GM21367 (cell line): ENCODE measurements around the gene ALG5.

ENCODE experiments used
- ATAC-seq: cut with Tn5 transposase; IDR thresholded peaks from one replicate; pipeline ENCODE4 v1.9.1; 2021; ENCODE audit not compliant: unreplicated experiment

ALG5 gene

GRCh38 chr13:36979361-36980050 lies 19.6 kb downstream of the ALG5 start:
- ATAC-seq, result no peak

DNA sequence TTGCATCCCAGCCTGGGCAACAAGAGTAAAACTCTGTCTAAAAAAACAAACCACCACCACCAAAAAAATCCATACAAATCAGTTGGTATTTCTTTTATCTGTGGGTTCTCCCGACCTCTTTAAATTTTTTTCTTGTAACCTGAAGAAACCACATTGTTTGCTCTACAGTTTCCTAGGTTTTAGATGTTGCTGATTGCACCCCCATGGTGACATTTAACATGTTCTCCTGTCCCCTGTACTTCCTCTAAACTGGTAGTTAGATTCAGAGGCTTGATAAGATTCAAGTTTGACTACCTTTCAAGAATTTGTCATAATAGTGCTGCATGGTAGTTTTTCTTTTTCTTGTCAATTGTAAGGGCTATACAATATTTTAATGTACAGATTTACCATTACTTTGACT lies 24.0 kb downstream of the ALG5 start:
- no peak for ATAC-seq

DNA sequence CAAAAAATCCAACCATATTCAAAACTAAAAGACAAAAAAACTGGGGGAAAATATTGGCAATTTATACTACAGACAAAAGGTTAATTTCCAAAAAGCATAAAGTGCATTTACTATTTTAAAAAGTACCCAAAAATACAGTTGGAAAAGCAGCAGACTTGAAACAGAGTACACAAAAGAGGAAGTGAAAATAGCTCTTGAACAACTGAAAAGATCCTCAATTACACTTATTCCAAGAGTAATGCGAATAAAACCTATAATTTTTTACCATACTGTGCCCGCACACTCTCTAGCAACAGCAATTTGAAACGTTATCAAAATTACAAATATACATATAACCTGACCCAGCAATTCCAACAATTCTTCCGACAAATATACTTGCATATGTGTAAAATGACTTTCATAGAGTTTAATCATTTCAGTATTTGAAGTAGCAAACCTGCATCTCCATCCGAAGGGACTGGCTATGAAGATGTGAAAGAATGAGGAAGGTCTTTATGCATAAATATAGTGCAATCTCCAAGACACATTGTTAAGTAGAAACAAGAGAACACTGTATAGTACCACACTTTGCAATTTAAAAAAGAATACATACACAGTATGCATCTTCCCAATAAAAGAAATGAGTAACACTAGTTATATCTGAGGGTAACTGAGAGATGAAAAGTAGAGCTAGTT lies 25.4 kb downstream of the ALG5 start:
- ATAC-seq, result peak; percentile 90

- ATAC-seq, result no peak
These were observed 26.1 kb downstream of the ALG5 start for GRCh38 chr13:36973009-36973408.

GRCh38 chr13:36966404-36966803 lies 32.7 kb downstream of the ALG5 start:
- ATAC-seq, result no peak

DNA sequence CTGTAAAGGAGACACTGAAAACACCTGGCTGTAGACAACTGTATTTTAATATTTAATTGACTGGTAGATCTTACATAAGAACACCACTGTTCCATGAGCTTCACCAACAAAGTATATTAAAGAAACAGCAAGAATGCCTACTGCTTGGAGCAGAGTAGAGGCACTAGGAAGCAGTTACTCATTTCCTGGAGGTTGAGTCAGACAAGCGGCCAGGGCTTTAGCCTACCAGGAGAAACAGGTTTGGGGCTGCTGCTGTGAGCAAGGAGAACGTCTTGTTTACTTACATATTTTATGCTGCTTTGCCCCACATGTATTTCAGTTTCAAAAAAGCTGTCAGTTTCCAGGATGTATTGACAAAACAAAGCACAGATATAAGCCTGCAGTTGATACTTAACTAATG lies 33.4 kb downstream of the ALG5 start:
- ATAC-seq, result no peak

DNA sequence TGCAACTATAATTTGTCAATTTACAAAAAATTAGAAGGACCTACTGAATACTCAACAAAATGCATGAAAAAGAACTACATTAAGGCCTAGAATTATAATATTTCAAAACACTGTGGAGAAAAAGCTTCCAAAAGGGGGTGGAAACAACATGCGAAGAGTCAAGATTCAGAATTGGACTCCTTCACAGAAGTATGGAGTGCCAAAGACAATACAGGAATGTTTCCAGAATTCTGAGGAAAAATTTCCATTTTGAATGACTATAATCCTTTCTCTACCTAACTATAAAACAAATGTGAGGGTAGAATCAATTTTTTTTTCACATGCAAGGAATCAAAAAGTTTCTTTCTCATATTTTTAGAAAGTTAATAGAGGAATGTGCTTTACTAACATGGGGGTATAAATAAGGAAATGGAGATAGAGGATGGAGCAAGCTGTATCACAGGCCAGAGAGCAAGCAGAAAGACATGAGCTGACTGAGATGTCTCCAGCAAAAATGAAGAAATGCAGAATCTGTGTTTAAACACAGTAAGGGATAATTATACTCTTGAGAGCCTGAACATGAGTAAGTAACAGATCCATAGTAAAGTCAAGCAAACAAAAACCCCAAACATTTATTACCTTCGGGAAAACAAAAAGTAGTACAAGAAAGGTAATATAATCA lies 39.6 kb downstream of the ALG5 start:
- no peak for ATAC-seq

GRCh38 chr13:36954542-36954941 lies 44.6 kb downstream of the ALG5 start:
- ATAC-seq, result no peak

- ATAC-seq, result no peak
These were observed 48.2 kb downstream of the ALG5 start for GRCh38 chr13:36950920-36951319.

DNA sequence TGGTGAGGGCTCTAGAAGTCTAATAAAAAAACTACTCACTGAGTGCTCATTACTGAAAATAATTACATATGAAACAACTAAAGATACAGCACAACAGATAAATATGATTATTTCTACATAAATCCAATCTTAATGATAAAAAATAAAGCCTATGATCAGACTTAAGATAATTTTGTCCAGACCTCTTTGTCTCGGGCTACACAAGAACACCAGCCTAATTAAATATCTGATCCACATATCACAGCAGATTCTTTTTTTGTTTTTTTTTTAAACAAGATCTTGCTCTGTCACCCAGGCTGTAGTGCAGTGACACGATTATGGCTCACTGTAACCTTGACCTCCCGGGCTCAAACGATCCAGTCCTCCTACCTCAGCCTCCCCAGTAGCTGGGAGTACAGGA lies 48.8 kb downstream of the ALG5 start:
- no peak for ATAC-seq

DNA sequence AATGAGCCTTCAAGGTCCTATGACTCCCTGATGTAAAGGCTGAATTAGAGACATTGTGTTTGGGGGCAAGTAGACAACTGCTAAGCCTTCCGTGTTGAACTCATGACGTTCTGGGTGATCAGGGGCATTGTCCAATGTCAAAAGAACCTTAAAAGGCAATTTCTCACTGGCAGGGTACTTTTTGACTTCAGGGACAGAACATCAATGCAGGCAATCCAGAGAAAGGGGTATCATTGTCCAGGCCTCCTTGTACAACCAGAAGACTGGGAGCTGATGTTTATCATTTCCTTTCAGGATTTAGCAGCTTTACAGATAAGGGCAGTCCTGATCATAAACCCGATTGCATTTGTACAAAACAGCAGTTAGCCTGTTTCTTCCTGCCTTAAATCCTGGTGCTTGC lies 54.1 kb downstream of the ALG5 start:
- ATAC-seq, result no peak

DNA sequence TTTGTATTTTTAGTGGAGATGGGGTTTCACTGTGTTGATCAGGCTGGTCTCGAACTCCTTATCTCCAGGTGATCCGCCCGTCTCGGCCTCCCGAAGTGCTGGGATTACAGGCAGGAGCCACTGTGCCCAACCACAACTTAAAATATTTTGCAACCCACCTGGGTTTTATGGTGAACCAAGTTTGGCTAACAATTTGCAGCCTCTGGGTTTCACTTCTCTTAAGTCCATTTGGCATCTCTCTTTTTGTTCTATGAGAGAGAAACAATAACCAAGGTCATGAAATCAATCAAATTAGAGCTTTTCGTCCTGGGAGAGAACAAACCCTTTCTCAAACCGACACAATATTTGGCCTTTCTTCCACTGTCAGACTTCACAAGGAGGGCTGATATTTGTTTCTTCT lies 73.5 kb downstream of the ALG5 start:
- ATAC-seq, result no peak

DNA sequence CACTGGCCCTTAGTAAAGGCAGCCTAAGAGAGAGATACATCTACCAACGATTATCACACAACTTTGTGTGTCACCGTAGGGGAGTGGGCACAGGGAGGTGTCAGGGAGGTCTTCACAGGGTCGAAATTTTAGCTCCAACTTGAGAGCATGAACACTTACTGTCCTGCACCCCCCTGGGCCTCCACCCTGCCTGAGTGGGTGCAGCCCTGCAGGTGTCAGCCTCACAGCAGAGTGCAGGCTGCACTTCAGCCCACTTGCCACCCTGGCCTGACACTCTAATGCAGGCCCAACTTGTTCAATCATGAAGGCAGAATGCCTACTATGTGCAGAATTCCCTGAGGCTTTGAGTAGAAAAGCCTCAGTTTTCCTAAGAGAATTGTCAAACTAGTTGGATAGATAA lies 75.1 kb downstream of the ALG5 start:
- no peak for ATAC-seq

GRCh38 chr13:36921631-36922301 lies 77.4 kb downstream of the ALG5 start:
- no peak for ATAC-seq

GRCh38 chr13:36920616-36921185 lies 78.4 kb downstream of the ALG5 start:
- no peak for ATAC-seq

DNA sequence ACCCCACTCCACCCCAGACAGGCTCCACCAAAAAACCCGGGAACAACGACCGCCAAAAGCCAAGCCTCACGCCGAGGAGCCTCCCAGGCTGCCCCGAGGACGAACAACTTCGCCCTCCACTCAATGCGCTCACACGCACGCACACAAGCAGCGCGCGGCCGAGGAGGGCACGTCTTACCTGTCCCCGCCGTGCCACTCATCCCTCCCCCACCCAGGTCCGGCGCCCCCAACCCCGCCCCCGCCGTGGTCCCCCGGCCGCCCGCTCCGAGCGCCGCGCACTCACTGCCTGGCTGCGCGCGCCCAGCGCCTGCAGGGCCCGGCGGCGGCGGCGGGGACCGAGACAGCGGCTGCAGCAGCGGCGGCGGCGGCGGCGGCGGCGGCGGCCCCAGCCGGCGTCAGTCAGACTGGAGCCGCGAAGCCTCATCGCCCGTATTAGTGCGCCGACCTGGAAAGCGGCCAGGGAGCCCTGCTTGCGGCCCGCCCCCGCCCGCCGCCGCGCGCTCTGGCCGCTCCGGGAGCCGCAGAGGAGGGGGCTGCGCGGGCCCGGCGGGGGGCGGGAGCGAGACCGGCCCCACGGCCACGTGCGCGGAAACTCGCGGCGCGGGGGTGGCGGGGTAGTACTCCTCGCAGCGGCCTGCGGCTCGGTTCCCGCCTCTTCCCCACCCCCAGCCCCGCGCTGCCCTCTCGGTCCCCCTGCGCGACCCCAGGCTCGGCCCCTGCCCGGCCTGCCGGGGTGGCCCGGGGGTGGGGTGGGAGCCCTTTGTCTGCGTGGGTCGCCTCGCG lies 79.1 kb downstream of the ALG5 start, which contains the start of gene SMAD9:
Gene SMAD9, minus strand, starts transcription at position 406 of the 783 bp plus-strand sequence. CDS start 40,549 bp downstream, outside the sequence.
- peak; percentile 74 for ATAC-seq

- ATAC-seq, result peak; percentile 6
These were observed 79.8 kb downstream of the ALG5 start for GRCh38 chr13:36919171-36919832.

DNA sequence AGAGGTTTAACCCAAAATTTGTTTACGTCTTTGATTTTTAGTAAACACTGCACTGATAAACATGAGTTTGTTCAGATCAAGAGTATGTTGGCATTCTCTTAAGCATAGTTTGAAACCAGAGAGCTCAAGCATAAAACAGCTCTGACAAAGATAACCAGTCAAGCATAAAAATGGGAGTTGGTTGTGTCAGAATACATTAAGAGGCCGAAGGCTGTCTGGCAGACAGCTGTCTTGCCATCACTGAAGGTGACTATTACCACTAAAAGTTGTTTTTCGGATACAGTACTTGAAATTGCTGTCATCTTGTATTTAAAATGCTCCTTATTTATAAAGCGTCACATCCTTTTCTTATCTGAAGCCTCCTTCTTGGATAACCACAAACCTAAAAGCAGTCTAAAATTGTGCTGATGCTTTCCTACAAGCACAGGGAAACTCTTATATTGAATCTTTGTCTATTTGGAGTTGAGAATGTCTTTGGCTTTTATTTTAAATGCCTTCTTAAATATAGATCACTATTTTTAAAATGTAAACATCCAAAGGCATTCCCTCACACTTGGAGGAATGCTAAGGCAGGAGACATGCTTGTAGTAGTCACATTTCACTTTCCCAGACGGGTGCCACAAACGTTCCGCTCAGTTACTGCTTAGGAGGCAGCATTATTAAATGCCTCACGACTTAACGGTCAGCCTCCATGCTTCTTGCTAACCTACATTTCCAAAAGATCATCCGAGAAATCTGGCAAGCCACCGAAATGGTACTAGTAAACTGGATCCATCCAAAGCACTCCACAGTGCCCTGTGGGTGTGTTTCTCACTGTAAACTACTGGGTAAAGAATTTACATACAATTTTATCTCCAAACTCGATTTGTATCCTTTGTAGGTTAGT lies 80.7 kb downstream of the ALG5 start:
- ATAC-seq, result no peak

DNA sequence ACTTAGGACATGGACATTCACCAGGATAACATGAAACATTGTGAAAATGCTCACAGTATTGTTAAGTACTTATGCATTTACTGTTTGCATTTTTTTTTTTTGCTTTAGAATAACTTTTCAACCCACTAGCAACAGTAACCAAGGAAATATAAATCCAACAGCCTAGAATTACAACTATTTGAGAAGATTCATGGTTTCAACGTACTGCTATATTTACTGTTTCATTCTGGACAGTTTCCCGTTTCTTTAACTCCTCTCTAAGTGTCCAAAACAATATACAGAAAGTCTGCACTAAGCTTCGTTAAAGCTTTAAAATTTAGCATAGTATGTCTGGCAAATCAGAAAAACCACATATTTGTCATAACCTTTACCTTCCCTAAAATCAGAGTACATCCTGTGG lies 81.8 kb downstream of the ALG5 start:
- ATAC-seq, result no peak
